ENCODE measurements around the gene USP51. TPM values are rescaled to one million over a fixed set of nuclear protein-coding genes. Genes with fewer than 3 reads are reported as not detected.
"Not testable (repeated sequence)": the region's sequence is repeated elsewhere in the genome, so short reads cannot be mapped to it uniquely, and the experiment has no call there.

USP51 gene
- total RNA-seq, 3 donors from 2014 or later: 0.66 to 4.0 (median 1.9) TPM

GRCh38 chrX:55508410-55509152, 18.9 kb upstream of the USP51 start:
- H3K27me3 ChIP-seq; H3K4me1 ChIP-seq; H3K36me3 ChIP-seq; H3K27ac ChIP-seq; H3K4me3 ChIP-seq; intact Hi-C loops (cut with DNase I; ENCODE audit: low total_unique reads); DNase-seq (ENCODE audit: low spot score in 2 of 2); H3K9me3 ChIP-seq: not testable (repeated sequence)

GRCh38 chrX:55507699-55508098, 18.1 kb upstream of the USP51 start:
- DNase-seq (ENCODE audit: low spot score in 2 of 2); H3K36me3 ChIP-seq; H3K9me3 ChIP-seq; intact Hi-C loops (cut with DNase I; ENCODE audit: low total_unique reads); H3K27ac ChIP-seq; H3K27me3 ChIP-seq; H3K4me3 ChIP-seq; H3K4me1 ChIP-seq: not testable (repeated sequence)

GRCh38 chrX:55507010-55507409, 17.4 kb upstream of the USP51 start:
- H3K27me3 ChIP-seq; H3K9me3 ChIP-seq; DNase-seq (ENCODE audit: low spot score in 2 of 2); H3K4me3 ChIP-seq; H3K4me1 ChIP-seq; intact Hi-C loops (cut with DNase I; ENCODE audit: low total_unique reads); H3K27ac ChIP-seq; H3K36me3 ChIP-seq: not testable (repeated sequence)

GRCh38 chrX:55490974-55491373, 1.3 kb upstream of the USP51 start:
- Histone ChIP-seq H3K4me1 (no peaks in the 10 kb centered on the region), H3K36me3 (peaks cover under 1% of the 10 kb centered on the region), H3K9me3 (no peaks in the 10 kb centered on the region), H3K27ac (no peak overlapping the region), H3K4me3 (no peak overlapping the region), H3K27me3 (peaks cover 3 to 25% of the 10 kb centered on the region in 2 donors)
- no peak for DNase-seq (ENCODE audit: low spot score in 2 of 2)
- TF ChIP-seq POLR2A (IDR thresholded peaks at IDR 0.05): no peak
- no peak for TF ChIP-seq CTCF (IDR thresholded peaks at IDR 0.05)
- TF ChIP-seq POLR2AphosphoS5 (IDR thresholded peaks at IDR 0.05): no peak
- intact Hi-C loops (cut with DNase I; ENCODE audit: low total_unique reads): no loop called here

GRCh38 chrX:55490121-55490520, 473 bp upstream of the USP51 start:
- Histone ChIP-seq H3K9me3 (no peaks in the 10 kb centered on the region), H3K36me3 (peaks cover 3% of the 10 kb centered on the region), H3K27ac (peak overlapping the region; percentile 93 to 97), H3K4me1 (no peaks in the 10 kb centered on the region), H3K27me3 (peaks cover 3 to 25% of the 10 kb centered on the region in 2 donors), H3K4me3 (peak overlapping the region; percentile 63 to 77 (median 66))
- no peak for TF ChIP-seq POLR2AphosphoS5 (IDR thresholded peaks at IDR 0.05)
- no peak for TF ChIP-seq CTCF (IDR thresholded peaks at IDR 0.05)
- no peak for TF ChIP-seq POLR2A (IDR thresholded peaks at IDR 0.05)
- intact Hi-C loops (cut with DNase I; ENCODE audit: low total_unique reads): no loop called here
- DNase-seq (ENCODE audit: low spot score in 2 of 2): no peak

GRCh38 chrX:55488593-55489313, 895 bp downstream of the USP51 start:
- Histone ChIP-seq H3K4me1 (no peaks in the 10 kb centered on the region), H3K36me3 (peaks cover 3% of the 10 kb centered on the region), H3K27me3 (peaks cover 3 to 37% of the 10 kb centered on the region in 2 donors), H3K9me3 (no peaks in the 10 kb centered on the region), H3K4me3 (peak overlapping the region; percentile 63 to 77 (median 66)), H3K27ac (peak overlapping the region; percentile 93 to 97)
- TF ChIP-seq CTCF (IDR thresholded peaks at IDR 0.05) (no peak), POLR2AphosphoS5 (IDR thresholded peaks at IDR 0.05) (peak in 1 of 3 donors; percentile 45)
- DNase-seq (ENCODE audit: low spot score in 2 of 2): peak; percentile 53 to 58
- intact Hi-C loops (cut with DNase I; ENCODE audit: low total_unique reads): no loop called here
